GM19328 (cell line): ENCODE data around the gene DOK6.
A peak's percentile ranks its signal among the peaks of the same experiment; 100 is the strongest.

Source experiments
- ATAC-seq: cut with Tn5 transposase; IDR thresholded peaks from one replicate; pipeline ENCODE4 v1.9.1; 2021; ENCODE audit warnings: mild to moderate bottlenecking, moderate library complexity; ENCODE audit not compliant: unreplicated experiment

The DOK6 gene

DNA sequence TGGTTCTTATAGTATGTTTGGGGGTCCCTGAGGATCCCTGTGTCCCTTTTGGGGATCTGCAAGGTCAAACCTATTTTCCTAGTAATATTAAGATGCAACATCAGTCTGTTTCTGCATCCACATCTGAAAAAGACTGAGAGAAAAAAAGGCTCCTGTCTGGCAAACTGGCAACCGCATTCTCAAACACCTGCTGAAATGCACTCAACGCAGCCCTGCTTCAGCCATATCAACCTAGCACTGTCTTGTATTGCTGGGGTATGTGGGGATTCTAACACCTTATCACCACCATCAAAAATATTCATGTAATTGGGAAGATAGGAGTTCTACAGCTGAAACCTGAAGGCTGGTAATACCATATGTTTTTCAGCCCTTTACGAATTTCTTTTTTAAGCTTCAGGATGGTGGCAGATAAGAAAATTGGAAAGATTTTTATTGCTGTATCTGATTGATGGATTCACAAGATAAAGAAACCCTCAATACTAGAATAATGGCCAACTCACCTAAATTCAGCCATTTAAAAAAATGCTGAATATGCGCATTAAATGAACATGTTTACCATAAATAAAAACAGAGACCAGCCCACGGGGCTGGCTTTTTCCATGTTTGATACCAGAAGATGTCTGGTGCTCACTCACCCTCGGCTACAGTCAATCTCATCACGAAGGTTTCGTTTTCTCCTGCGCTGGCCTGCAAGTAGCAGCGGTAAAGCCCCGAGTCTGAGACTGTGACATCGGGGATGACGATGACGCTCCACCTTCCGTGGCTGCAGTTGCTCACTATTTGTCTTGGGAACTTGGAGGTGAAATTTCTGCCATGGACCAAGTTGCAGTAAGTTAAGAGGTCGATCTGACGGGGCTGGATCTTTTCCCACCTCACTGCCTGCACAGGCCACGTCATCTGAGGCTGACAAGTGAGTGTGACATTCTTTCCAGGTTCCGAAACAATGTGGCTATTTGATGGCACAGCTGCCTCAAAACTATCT, 494.7 kb downstream of the DOK6 start:
- ATAC-seq = no peak

DNA sequence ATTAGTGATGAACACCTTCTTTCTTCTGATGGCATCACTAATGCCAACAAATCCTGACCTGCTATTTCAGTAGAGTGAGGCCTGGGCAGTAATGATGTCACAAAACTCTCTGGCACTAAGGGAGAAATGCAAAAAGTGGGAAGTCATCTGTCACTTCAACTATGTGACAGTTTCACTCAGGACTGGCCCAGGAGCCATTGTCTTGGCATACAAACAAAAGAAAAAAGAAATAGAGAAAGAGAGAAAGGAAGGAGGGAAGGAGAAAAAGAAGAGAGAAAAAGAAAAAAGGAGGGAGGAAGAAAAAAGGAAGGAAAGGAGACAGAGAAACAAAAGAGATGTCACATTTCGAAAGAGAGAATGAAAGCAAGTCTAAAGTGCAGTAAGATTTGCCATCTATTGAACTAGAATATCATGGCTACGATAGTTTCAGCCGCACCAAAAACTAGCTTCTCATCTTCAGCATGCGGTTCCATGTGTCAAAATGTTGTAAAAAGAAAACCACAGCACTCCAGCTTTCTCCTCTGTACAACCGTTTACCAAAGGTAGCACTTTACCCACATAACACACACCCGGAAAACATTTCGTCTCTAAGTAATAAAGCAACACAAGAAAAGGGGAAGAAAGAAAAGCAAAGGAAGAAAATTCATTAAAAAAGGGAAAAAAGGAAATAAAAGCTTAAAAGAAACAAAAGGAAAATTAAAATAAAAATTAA, 496.9 kb downstream of the DOK6 start:
- ATAC-seq = no peak

DNA sequence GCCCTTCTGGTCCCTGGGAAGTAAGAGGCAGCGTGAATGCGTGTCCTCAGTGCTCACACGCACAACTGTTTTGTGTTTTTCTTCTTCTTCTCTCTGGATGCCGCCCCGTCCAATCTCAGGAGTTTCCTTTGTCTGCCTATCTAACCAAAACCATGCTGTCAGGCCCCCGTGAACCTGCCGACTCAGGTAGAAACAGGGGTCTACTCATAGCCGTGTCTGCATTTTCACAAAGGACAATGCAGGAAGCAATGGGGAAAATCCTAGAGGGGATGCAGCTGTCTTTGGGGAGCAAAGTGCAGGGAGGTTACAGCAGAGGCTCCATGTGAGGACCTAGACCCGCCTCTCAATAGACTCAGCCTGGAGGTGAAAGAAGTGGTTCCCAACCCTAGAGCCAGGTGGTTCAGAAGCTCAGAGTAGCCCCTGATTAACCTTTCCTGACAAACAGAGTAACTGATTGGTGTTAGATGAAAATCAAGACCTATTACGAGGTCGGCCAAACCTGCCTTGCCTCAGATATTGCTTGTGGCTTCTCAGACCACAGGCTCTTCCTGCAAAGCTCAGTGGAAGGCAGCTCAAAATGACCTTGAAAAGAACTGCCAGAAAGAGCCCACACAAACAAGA, 497.7 kb downstream of the DOK6 start:
- ATAC-seq = peak; percentile 60
